GM21515 (cell line): ENCODE results near the gene AK2.
"Not testable (repeated sequence)": the region's sequence is repeated elsewhere in the genome, so short reads cannot be mapped to it uniquely, and the experiment has no call there.

Experiments
- ATAC-seq: cut with Tn5 transposase; IDR thresholded peaks from one replicate; pipeline ENCODE4 v1.9.1; 2021; ENCODE audit not compliant: unreplicated experiment

Gene AK2

GRCh38 chr1:32978854-32979253, 57.8 kb downstream of the AK2 start:
- no peak for ATAC-seq

- ATAC-seq, result no peak
These were observed 59.1 kb downstream of the AK2 start for GRCh38 chr1:32977546-32978087.

GRCh38 chr1:32975055-32975454, 61.6 kb downstream of the AK2 start:
- ATAC-seq, result not testable (repeated sequence)

GRCh38 chr1:32973458-32973857, 63.2 kb downstream of the AK2 start:
- not testable (repeated sequence) for ATAC-seq

GRCh38 chr1:32972814-32973428, 63.8 kb downstream of the AK2 start:
- no peak for ATAC-seq

GRCh38 chr1:32971576-32971975, 65.1 kb downstream of the AK2 start:
- ATAC-seq, result no peak

- no peak for ATAC-seq
These were observed 65.5 kb downstream of the AK2 start for GRCh38 chr1:32971156-32971555.

- no peak for ATAC-seq
These were observed 67.1 kb downstream of the AK2 start for GRCh38 chr1:32969566-32969965.

GRCh38 chr1:32967888-32968568, 68.7 kb downstream of the AK2 start:
- ATAC-seq, result no peak

GRCh38 chr1:32966900-32967299, 69.8 kb downstream of the AK2 start:
- ATAC-seq, result no peak

GRCh38 chr1:32965251-32965747, 71.4 kb downstream of the AK2 start:
- ATAC-seq, result no peak

GRCh38 chr1:32964461-32965250, 72.0 kb downstream of the AK2 start, which contains the start of gene RNF19B:
Gene RNF19B, minus strand, starts transcription at chr1:32964809. Its CDS starts 124 bp downstream, at chr1:32964685.
- ATAC-seq, result peak; percentile 77

GRCh38 chr1:32963746-32964460, 72.8 kb downstream of the AK2 start:
- peak; percentile 31 for ATAC-seq

GRCh38 chr1:32962248-32962896, 74.3 kb downstream of the AK2 start:
- ATAC-seq, result no peak

GRCh38 chr1:32960819-32961355, 75.8 kb downstream of the AK2 start:
- ATAC-seq, result no peak

- no peak for ATAC-seq
These were observed 76.3 kb downstream of the AK2 start for GRCh38 chr1:32960342-32960741.

- ATAC-seq, result no peak
These were observed 77.9 kb downstream of the AK2 start for GRCh38 chr1:32958827-32959226.
